B cell (primary cell): ENCODE measurements around the gene ERC2. TPM values are rescaled to one million over a fixed set of nuclear protein-coding genes. Genes with fewer than 3 reads are reported as not detected.

Experiments used
- ATAC-seq: fragments of 200-7000 bp; cut with Tn5 transposase; one replicate; pipeline ENCODE4 v1.10.0; 2021; ENCODE audit warnings: low read depth, mild to moderate bottlenecking, moderate number of reproducible peaks, moderate library complexity
- CTCF ChIA-PET: fragments of 350-600 bp; sonication (Branson Sonifier 250); formaldehyde crosslinking; loops from one replicate; lab custom pipeline; 2021; ENCODE audit warnings: antibody characterized with exemption, inconsistent platforms; lab: Charles Lee
- POLR2A ChIA-PET: fragments of 350-600 bp; sonication (Branson Sonifier 250); formaldehyde crosslinking; loops from one replicate; lab custom pipeline; 2021; ENCODE audit warnings: antibody characterized with exemption; lab: Charles Lee
- DNase-seq: peaks from one replicate; pipeline ENCODE4 v3.0.0; 2013
- H2AFZ ChIP-seq: 2 replicates; pipeline ENCODE4 v1.6.1; 2012; ENCODE audit warnings: mild to moderate bottlenecking, low read depth, low read length; ENCODE audit not compliant: insufficient read depth, poor library complexity, severe bottlenecking
- H3K27ac ChIP-seq, 2 donors: 1 replicate in 1 of 2; 2 replicates in 1 of 2; pipeline ENCODE4 v1.5.1; 2012 to 2013; ENCODE audit warnings: low read length in 2 of 2, mild to moderate bottlenecking in 2 of 2, moderate library complexity in 1 of 2
- H3K27me3 ChIP-seq, 4 experiments: fragments of 200-600 bp in 1 of 4; sonication (generic) in 1 of 4; replicated peaks in 1 of 4; 1 replicate in 2 of 4; 2 replicates in 2 of 4; pipeline versions ENCODE4 v1.6.1 to v1.7.0; 2013 to 2016; ENCODE audit warnings: low read length in 3 of 4, mild to moderate bottlenecking in 2 of 4, mixed read lengths in 1 of 4, moderate library complexity in 1 of 4; ENCODE audit not compliant: insufficient read depth in 4 of 4, control insufficient read depth in 3 of 4; ENCODE audit errors: control extremely low read depth in 1 of 4
- H3K36me3 ChIP-seq, 2 experiments: replicated peaks in 1 of 2; 1 replicate in 1 of 2; 2 replicates in 1 of 2; pipeline versions ENCODE4 v1.6.1 to v1.7.1; 2013; ENCODE audit warnings: low read length in 1 of 2; ENCODE audit not compliant: insufficient read depth in 2 of 2, control insufficient read depth in 1 of 2; ENCODE audit errors: control extremely low read depth in 1 of 2, extremely low read depth in 1 of 2
- H3K4me1 ChIP-seq, 2 donors: fragments of 200-600 bp in 1 of 2; sonication (generic) in 1 of 2; 1 replicate in 1 of 2; 2 replicates in 1 of 2; pipeline versions ENCODE4 v1.5.1 to v1.6.1; 2013 to 2017; ENCODE audit warnings: low read length in 2 of 2; ENCODE audit not compliant: control insufficient read depth in 2 of 2, insufficient read depth in 2 of 2
- H3K4me2 ChIP-seq: replicated peaks from 2 replicates; pipeline ENCODE3; 2012; ENCODE audit warnings: mild to moderate bottlenecking, low read depth, low read length; ENCODE audit not compliant: poor library complexity, severe bottlenecking
- H3K4me3 ChIP-seq, 5 experiments: fragments of 200-600 bp in 1 of 5; sonication (generic) in 1 of 5; 1 replicate in 3 of 5; 2 replicates in 2 of 5; pipeline versions ENCODE4 v1.5.1 to v1.7.0; 2011 to 2016; ENCODE audit warnings: low read length in 4 of 5, mild to moderate bottlenecking in 4 of 5, low read depth in 2 of 5, control low read depth in 1 of 5, moderate library complexity in 1 of 5; ENCODE audit not compliant: insufficient read depth in 1 of 5; ENCODE audit errors: control extremely low read depth in 1 of 5, extremely low read depth in 1 of 5
- H3K79me2 ChIP-seq: fragments of 200-600 bp; sonication (generic); one replicate; pipeline ENCODE4 v1.6.0; 2016; ENCODE audit warnings: low read length; ENCODE audit not compliant: control insufficient read depth, insufficient read depth
- H3K9ac ChIP-seq: fragments of 200-600 bp; sonication (generic); 2 replicates; pipeline ENCODE4 v1.6.1; 2017; ENCODE audit warnings: mild to moderate bottlenecking, low read length, moderate library complexity
- H3K9me3 ChIP-seq, 3 donors: one replicate each; pipeline versions ENCODE4 v1.6.1 to v1.7.1; 2013; ENCODE audit warnings: low read length in 2 of 3; ENCODE audit not compliant: control insufficient read depth in 2 of 3, insufficient read depth in 1 of 3; ENCODE audit errors: control extremely low read depth in 1 of 3
- H4K20me1 ChIP-seq: 2 replicates; pipeline ENCODE4 v1.6.0; 2012; ENCODE audit warnings: mild to moderate bottlenecking, low read length; ENCODE audit not compliant: insufficient read depth, control insufficient read depth, poor library complexity, severe bottlenecking
- H3K27ac Mint-ChIP-seq: one replicate; pipeline ENCODE4 v1.8.0; 2021; ENCODE audit warnings: mixed read lengths
- H3K27me3 Mint-ChIP-seq: one replicate; pipeline ENCODE4 v1.8.0; 2021; ENCODE audit warnings: mixed read lengths
- H3K4me1 Mint-ChIP-seq: one replicate; pipeline ENCODE4 v1.8.0; 2021; ENCODE audit warnings: mixed read lengths
- H3K4me3 Mint-ChIP-seq: one replicate; pipeline ENCODE4 v1.8.0; 2021; ENCODE audit warnings: mixed read lengths
- H3K9me3 Mint-ChIP-seq: one replicate; pipeline ENCODE4 v1.8.0; 2022; ENCODE audit warnings: mixed read lengths; ENCODE audit not compliant: insufficient read depth
- EZH2 ChIP-seq: IDR thresholded peaks from 2 replicates; pipeline ENCODE4 v1.6.1; 2012; ENCODE audit warnings: borderline replicate concordance, low read depth, mild to moderate bottlenecking, moderate library complexity, low read length; ENCODE audit not compliant: insufficient read depth, poor library complexity, severe bottlenecking
- WGBS: methylation state at CpG from one replicate; pipeline ENCODE4 v1.1.5; 2013; ENCODE audit warnings: missing lambda C conversion rate; ENCODE audit not compliant: insufficient coverage; 5-methylcytosine and 5-hydroxymethylcytosine counted together
- intact Hi-C: fragments of 100-400 bp; cut with micrococcal nuclease; formaldehyde crosslinking; loops from one replicate; pipeline ENCODE4 v1.10.0; 2022
- polyA plus RNA-seq: library from polyadenylated mRNA; depleted of rRNA; stranded (reverse); fragments of >200 nt; gene quantifications from 2 replicates; pipeline ENCODE4 v1.2.3, GENCODE V29; 2012
- total RNA-seq, 2 donors: library from RNA; stranded (reverse); fragments of 120-200 nt in 1 of 2; gene quantifications; 1 replicate in 1 of 2; 2 replicates in 1 of 2; pipeline versions ENCODE4 v1.2.3 to v1.2.4, GENCODE V29; 2013 to 2022
- TF ChIP-seq, protein P1 (sequence below): fragments of 200-600 bp; IDR thresholded peaks from one replicate; pipeline ENCODE4 v1.8.0; 2022; ENCODE audit warnings: antibody characterized with exemption, mild to moderate bottlenecking

The ERC2 gene
- total and polyA plus RNA-seq, 2 donors (not counting 1 experiment from before 2014, with no cell fraction given): not detected

DNA sequence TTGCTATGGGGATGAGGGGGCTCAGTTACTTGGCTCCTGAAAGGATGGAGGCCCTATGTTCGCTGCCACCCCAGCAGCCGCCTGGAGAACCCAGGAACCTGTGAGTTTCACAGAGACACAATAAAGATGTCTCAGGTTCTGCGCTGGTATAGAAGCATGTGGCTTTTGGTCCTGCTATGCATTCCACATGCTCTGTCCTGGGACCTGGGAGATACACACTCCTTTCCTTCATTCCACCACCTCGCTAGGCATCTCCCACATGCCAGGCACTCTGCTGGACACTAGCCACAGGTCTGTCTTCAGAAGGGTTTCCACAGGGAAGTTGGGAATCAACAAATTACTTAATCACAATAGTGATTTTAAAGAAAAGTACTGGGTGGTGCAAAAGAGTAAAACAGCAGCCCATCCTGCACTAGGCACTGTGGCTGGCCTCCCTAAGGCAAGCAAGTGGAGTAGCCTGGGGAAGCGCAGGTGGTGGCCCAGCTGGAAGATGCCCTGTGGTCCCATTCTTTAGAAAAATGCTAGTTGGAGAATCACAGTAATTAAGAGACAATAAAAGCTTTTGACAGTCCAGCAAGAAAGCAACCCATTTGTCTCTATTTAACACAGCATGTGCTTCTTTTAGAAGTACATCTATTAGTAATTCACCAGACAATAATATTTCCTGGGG lies 572.2 kb downstream of the ERC2 start:
- Histone ChIP-seq H3K36me3 (no peaks in the 10 kb centered on the region), H3K27me3 (no peaks in the 10 kb centered on the region), H4K20me1 (no peaks in the 10 kb centered on the region), H3K4me2 (no peak overlapping the region), H3K79me2 (no peaks in the 10 kb centered on the region), H3K9me3 (no peaks in the 10 kb centered on the region), H3K4me3 (no peak overlapping the region), H2AFZ (no peak overlapping the region), H3K9ac (no peak overlapping the region), H3K4me1 (no peaks in the 10 kb centered on the region), H3K27ac (no peak overlapping the region)
- ChIA-PET POLR2A (no interaction called here), CTCF (no interaction called here)
- DNase-seq: no peak
- no peaks in the 10 kb centered on the region for H3K9me3 Mint-ChIP-seq
- H3K4me3 Mint-ChIP-seq: no peak overlapping the region
- no peaks in the 10 kb centered on the region for H3K4me1 Mint-ChIP-seq
- no peak overlapping the region for H3K27ac Mint-ChIP-seq
- no peak for ATAC-seq
- 91% methylated on average over 4 of the region's 5 CpGs for WGBS
- TF ChIP-seq, protein P1, sequence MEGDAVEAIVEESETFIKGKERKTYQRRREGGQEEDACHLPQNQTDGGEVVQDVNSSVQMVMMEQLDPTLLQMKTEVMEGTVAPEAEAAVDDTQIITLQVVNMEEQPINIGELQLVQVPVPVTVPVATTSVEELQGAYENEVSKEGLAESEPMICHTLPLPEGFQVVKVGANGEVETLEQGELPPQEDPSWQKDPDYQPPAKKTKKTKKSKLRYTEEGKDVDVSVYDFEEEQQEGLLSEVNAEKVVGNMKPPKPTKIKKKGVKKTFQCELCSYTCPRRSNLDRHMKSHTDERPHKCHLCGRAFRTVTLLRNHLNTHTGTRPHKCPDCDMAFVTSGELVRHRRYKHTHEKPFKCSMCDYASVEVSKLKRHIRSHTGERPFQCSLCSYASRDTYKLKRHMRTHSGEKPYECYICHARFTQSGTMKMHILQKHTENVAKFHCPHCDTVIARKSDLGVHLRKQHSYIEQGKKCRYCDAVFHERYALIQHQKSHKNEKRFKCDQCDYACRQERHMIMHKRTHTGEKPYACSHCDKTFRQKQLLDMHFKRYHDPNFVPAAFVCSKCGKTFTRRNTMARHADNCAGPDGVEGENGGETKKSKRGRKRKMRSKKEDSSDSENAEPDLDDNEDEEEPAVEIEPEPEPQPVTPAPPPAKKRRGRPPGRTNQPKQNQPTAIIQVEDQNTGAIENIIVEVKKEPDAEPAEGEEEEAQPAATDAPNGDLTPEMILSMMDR: no peak
- no peak for TF ChIP-seq EZH2
- peaks cover 4% of the 10 kb centered on the region for H3K27me3 Mint-ChIP-seq
- intact Hi-C loops: no loop called here

DNA sequence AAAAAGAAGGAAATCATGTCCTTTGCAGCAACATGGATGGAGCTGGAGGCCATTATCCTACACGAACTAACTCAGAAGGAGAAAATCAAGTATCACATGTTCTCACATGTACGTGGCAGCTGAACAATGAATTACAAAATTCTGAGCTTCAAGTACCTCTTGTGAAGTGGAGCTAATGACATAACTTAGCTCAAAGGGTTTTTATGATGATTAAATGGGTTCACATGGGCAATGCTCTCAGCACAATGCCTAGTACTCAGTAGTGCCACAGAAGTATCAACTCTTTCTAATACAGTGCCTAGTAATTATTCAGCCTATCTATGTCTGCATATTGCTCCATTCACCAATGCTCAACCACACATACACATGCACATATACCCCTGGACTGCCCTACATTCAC lies 573.7 kb downstream of the ERC2 start:
- Mint-ChIP-seq H3K4me3 (no peak overlapping the region), H3K4me1 (no peaks in the 10 kb centered on the region), H3K9me3 (no peaks in the 10 kb centered on the region), H3K27me3 (peaks cover 4% of the 10 kb centered on the region), H3K27ac (no peak overlapping the region)
- no peak for ATAC-seq
- WGBS: no CpG with 5 or more reads among the region's 2 CpGs
- Histone ChIP-seq H3K4me1 (no peaks in the 10 kb centered on the region), H3K79me2 (no peaks in the 10 kb centered on the region), H3K4me2 (no peak overlapping the region), H4K20me1 (no peaks in the 10 kb centered on the region), H3K4me3 (no peak overlapping the region), H3K36me3 (no peaks in the 10 kb centered on the region), H3K27ac (no peak overlapping the region), H3K9ac (no peak overlapping the region), H3K9me3 (no peaks in the 10 kb centered on the region), H2AFZ (no peak overlapping the region), H3K27me3 (no peaks in the 10 kb centered on the region)
- no peak for DNase-seq
- ChIA-PET POLR2A (no interaction called here), CTCF (no interaction called here)
- TF ChIP-seq, protein P1: no peak
- TF ChIP-seq EZH2: no peak
- intact Hi-C loops: no loop called here
